ENCODE results near the gene MCFD2.

MCFD2 gene

DNA sequence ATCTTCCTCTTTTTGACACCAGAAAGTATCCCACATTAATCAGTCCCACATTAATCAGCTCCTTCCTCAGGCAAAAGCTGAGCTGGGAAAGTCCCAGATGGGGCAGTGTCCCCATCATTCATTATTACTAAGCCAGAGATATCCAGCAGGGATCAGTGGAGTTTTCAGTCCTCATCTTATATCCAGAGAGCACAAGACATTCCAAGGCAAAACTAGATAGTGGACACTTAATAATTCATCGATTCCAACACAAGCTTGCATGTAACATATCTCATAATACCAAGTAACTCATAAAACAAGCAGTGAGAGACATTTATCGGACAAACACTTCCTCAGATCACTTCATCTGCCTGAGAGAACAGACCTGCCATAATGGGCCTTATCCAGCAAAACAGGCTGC is 53.1 kb downstream of the MCFD2 start:
- Histone ChIP-seq H3K79me2 (ENCODE audit: low read length) (no peaks in the 10 kb centered on the region), H2AFZ (ENCODE audit: low read depth, low read length) (no peak overlapping the region), H3K4me1 (ENCODE audit: low read length) (no peaks in the 10 kb centered on the region), H4K20me1 (ENCODE audit: insufficient read depth, low read length) (no peaks in the 10 kb centered on the region), H3K9me3 (ENCODE audit: insufficient read depth, low read length) (no peaks in the 10 kb centered on the region; the same call in 1 of the 2 replicates), H3K4me3 (ENCODE audit: low read length) (no peak overlapping the region), H3K9ac (ENCODE audit: low read length) (no peak overlapping the region), H3K27me3 (ENCODE audit: low read depth, low read length) (peaks cover 12% of the 10 kb centered on the region), H3K27ac (ENCODE audit: low read length) (no peak overlapping the region), H3K36me3 (replicated peaks; ENCODE audit: low read depth, low read length) (no peaks in the 10 kb centered on the region), H3K4me2 (ENCODE audit: low read length) (no peak overlapping the region)
- TF ChIP-seq EZH2phosphoT487 (IDR thresholded peaks at IDR 0.05; ENCODE audit: low read depth): no peak
- TF ChIP-seq, protein P1, sequence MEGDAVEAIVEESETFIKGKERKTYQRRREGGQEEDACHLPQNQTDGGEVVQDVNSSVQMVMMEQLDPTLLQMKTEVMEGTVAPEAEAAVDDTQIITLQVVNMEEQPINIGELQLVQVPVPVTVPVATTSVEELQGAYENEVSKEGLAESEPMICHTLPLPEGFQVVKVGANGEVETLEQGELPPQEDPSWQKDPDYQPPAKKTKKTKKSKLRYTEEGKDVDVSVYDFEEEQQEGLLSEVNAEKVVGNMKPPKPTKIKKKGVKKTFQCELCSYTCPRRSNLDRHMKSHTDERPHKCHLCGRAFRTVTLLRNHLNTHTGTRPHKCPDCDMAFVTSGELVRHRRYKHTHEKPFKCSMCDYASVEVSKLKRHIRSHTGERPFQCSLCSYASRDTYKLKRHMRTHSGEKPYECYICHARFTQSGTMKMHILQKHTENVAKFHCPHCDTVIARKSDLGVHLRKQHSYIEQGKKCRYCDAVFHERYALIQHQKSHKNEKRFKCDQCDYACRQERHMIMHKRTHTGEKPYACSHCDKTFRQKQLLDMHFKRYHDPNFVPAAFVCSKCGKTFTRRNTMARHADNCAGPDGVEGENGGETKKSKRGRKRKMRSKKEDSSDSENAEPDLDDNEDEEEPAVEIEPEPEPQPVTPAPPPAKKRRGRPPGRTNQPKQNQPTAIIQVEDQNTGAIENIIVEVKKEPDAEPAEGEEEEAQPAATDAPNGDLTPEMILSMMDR (IDR thresholded peaks at IDR 0.05; ENCODE audit: low read depth, low read length): no peak

DNA sequence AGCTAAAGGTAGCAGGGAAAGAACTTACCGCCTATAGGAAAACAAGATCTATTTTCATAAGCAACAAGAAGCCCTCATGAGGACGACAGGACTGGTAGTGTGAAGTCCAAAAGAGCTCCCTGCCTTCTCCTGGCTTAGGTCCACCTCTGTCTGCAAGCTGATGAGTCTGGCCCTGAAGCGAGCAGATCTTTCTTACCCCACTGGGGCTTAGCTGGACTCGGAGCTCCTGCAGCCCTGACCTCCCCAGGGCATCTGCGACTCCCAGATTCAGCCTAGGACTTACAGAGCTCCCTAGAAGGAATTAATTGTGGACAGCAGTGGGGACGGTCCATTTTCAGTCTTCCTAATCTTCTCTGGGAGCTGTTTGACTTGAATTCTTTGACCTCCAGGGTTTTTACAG is 53.7 kb downstream of the MCFD2 start:
- Histone ChIP-seq H3K9me3 (ENCODE audit: insufficient read depth, low read length) (no peaks in the 10 kb centered on the region; the same call in 1 of the 2 replicates), H3K4me3 (ENCODE audit: low read length) (no peak overlapping the region), H3K27ac (ENCODE audit: low read length) (no peak overlapping the region), H3K79me2 (ENCODE audit: low read length) (no peaks in the 10 kb centered on the region), H3K27me3 (ENCODE audit: low read depth, low read length) (peaks cover 12% of the 10 kb centered on the region), H3K4me1 (ENCODE audit: low read length) (no peaks in the 10 kb centered on the region), H3K4me2 (ENCODE audit: low read length) (no peak overlapping the region), H2AFZ (ENCODE audit: low read depth, low read length) (no peak overlapping the region), H3K36me3 (replicated peaks; ENCODE audit: low read depth, low read length) (no peaks in the 10 kb centered on the region), H4K20me1 (ENCODE audit: insufficient read depth, low read length) (no peaks in the 10 kb centered on the region), H3K9ac (ENCODE audit: low read length) (no peak overlapping the region)
- TF ChIP-seq, protein P1 (IDR thresholded peaks at IDR 0.05; ENCODE audit: low read depth, low read length): no peak
- no peak for TF ChIP-seq EZH2phosphoT487 (IDR thresholded peaks at IDR 0.05; ENCODE audit: low read depth)

DNA sequence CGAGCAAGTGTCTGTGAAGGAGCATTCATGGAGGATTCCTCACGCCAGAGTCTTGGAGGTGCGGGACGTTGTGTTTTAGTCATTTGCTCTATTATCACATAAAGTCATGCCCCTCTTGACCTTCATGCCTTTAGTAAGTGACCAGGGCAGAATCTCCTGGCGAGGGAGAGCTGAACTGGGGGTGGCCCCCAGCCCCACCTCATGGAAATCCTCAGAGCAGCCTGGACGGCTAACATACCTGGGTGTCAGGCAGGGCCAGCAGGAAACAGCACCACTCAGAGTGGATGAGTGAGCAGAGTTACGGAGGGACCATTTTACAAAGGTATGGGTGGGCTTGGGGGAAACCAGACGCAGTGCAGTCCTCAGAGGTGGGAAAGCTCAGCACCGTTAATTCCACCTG is 56.1 kb downstream of the MCFD2 start:
- no peak for TF ChIP-seq EZH2phosphoT487 (IDR thresholded peaks at IDR 0.05; ENCODE audit: low read depth)
- TF ChIP-seq, protein P1 (IDR thresholded peaks at IDR 0.05; ENCODE audit: low read depth, low read length): no peak
- Histone ChIP-seq H4K20me1 (ENCODE audit: insufficient read depth, low read length) (no peaks in the 10 kb centered on the region), H3K4me1 (ENCODE audit: low read length) (no peaks in the 10 kb centered on the region), H3K36me3 (replicated peaks; ENCODE audit: low read depth, low read length) (no peaks in the 10 kb centered on the region), H2AFZ (ENCODE audit: low read depth, low read length) (no peak overlapping the region), H3K4me2 (ENCODE audit: low read length) (no peak overlapping the region), H3K4me3 (ENCODE audit: low read length) (no peak overlapping the region), H3K27ac (ENCODE audit: low read length) (no peak overlapping the region), H3K79me2 (ENCODE audit: low read length) (no peaks in the 10 kb centered on the region), H3K27me3 (ENCODE audit: low read depth, low read length) (peaks cover 12% of the 10 kb centered on the region), H3K9me3 (ENCODE audit: insufficient read depth, low read length) (no peaks in the 10 kb centered on the region; the same call in 1 of the 2 replicates), H3K9ac (ENCODE audit: low read length) (no peak overlapping the region)

DNA sequence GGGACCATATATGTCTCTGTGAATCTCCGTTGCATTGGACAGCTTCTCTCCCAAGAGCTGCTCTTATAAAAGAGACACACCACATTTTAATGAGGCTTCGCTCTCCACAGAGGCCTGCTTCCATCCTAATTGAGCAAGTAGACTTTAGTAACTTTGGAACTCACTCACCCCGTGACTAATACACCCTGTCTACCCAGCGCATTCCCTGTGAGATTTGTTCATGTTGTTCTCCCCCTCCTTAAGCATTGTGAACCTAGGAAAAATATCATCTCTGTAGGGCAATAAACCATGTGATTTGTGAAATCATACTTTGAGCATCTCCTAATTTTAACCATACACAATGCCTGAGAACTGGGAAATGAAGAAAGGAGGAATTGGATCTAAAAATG is 56.9 kb downstream of the MCFD2 start:
- H3K4me2 ChIP-seq (ENCODE audit: low read length): no peak overlapping the region
- no peak overlapping the region for H3K4me3 ChIP-seq (ENCODE audit: low read length)
- no peaks in the 10 kb centered on the region for H3K79me2 ChIP-seq (ENCODE audit: low read length)
- H2AFZ ChIP-seq (ENCODE audit: low read depth, low read length): no peak overlapping the region
- no peaks in the 10 kb centered on the region for H3K36me3 ChIP-seq (replicated peaks; ENCODE audit: low read depth, low read length)
- no peaks in the 10 kb centered on the region for H4K20me1 ChIP-seq (ENCODE audit: insufficient read depth, low read length)
- no peaks in the 10 kb centered on the region for H3K9me3 ChIP-seq (ENCODE audit: insufficient read depth, low read length)
- TF ChIP-seq, protein P1 (IDR thresholded peaks at IDR 0.05; ENCODE audit: low read depth, low read length): no peak
- no peak for TF ChIP-seq EZH2phosphoT487 (IDR thresholded peaks at IDR 0.05; ENCODE audit: low read depth)
- no peaks in the 10 kb centered on the region for H3K4me1 ChIP-seq (ENCODE audit: low read length)
- H3K27ac ChIP-seq (ENCODE audit: low read length): no peak overlapping the region
- peaks cover 12% of the 10 kb centered on the region for H3K27me3 ChIP-seq (ENCODE audit: low read depth, low read length)
- no peak overlapping the region for H3K9ac ChIP-seq (ENCODE audit: low read length)

Data from OCI-LY3 (cell line).